G401.6 (cell line): ENCODE results near the gene CBY2.
"Not testable (repeated sequence)": the region's sequence is repeated elsewhere in the genome, so short reads cannot be mapped to it uniquely, and the experiment has no call there.

Source experiments
- FAIRE-seq: peaks from 2 replicates; lab custom pipeline; 2012; peaks lifted over from hg19 to GRCh38; lab: Jason Lieb, UNC

CBY2 gene

DNA sequence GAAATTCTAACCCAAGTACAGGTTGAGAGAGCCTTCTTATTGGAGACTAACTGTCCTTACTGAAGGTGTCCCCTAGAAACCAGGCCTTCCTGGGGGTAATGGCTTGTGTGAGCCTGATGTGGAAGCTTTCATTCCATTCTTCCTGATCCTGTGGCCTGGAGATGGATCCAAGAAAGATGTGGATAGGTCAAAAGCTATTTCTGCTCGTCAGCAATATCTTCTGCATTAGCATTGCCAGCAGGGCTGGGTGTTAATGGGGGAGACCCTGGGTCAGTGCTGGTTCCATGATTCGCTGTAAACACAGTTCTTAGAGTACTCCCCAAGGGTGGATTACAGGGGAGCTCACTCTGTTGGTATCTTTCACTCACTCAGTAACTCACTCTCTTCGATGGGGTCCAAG lies 42.9 kb downstream of the CBY2 start:
- no peak for FAIRE-seq

DNA sequence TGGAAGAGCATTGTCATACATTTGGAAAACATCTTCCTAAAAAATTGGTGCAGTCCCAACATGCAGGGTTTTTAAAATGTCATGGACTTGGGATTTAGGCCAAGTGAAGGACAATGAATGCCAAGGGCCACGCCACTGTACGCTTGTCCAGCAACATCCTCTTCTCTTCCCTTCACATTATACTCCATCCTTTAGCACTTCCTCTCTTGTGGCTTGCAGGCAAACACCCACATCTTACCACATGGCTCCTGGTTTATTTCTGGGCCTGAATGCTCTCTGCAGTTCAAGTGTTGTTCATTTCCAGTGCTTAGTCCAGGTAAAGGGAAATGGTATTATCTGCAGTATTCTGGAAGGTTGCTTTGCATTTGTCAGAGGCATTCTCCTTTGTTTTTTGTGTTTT lies 45.0 kb downstream of the CBY2 start:
- FAIRE-seq = no peak

DNA sequence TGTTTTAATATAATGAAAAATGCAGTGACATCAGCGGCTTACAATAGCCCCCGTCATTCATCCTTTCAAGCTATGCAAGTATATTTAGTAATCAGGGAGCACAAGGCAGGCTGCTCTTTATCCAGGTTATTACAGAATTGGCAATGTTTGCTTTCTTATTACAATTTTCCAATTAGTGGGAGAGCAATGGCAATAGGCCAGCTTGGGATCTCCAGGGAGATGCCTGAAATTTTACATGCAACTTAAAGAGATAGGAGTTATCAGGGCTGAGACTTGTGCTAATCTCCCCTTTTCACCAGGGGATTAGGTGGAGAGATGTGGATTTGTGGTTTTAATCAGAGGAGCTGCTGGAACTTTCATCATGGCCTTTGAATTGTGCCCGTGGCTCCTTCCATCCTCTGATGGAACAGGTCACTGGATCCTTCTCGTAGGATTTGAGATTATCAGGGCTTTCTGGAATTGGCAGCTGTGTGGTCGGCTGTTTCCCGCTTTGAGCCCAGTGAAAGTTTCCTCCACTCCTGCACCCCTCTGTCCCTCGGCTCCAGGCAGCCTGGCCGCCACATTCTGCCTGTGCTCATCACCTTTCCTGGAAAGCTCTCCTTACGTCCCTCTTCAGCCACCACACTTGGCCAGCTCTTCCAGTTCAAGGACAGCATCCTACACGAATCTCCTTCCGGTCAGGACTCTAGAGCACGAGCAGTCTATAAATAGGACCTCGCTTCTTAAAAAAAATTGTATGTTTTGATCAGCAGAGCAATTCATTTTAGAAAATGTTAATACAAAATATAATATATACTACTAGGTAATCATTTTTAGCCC lies 47.0 kb downstream of the CBY2 start:
- no peak for FAIRE-seq

DNA sequence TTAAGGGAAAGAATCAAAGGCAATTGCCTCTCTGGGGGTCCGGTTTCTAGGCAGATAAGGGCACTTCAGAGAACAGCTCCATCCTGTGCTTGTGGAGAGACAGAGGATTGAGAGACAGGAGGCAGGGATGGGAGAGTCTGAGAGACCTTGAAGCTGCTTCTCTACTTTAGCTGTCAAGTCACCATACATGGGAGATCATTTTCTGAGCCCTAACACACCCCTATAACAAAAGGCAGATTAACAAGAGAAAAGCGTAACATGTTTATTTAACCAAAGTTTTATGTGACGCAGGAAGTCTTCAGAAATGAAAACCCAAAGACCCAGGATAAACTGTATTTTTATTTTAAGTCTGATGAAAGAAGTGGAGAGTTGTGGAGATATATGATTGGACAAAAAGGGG lies 48.4 kb downstream of the CBY2 start:
- FAIRE-seq = no peak

DNA sequence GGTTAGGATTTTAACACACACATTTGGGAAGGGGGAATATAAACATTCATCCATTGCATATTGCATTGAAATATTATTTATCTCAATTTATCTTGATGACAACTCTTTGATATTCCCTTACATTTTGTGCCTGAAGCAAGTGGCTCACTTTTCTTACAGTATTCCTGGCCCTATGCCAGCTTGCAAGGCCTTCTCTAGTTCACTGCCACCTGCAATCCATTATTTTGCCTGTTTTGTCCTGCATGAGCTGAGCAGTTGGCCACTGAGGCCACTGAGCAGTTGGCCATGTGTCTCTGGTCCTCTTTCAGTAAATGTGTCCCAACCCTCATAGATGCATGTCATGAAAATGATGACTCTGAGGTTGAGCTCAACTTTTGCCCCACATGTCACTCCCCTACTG lies 49.8 kb downstream of the CBY2 start:
- no peak for FAIRE-seq

DNA sequence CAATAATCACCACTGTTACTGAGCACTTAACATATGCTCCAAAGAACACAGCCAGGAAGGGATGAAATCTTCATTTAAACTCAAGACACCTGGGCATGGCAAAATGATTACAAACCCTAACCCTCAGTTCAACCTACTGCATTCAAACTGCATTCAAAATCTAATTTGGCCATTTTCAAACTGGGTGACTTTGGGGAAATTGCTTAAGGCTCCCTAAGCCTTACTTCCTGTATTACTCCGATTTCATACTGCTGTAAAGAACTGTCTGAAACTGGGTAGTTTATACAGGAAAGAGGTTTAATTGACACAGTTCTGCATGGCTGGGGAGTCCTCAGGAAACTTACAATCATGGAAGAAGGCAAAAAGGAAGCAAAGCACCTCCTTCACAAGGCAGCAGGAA lies 50.4 kb downstream of the CBY2 start:
- FAIRE-seq = no peak

DNA sequence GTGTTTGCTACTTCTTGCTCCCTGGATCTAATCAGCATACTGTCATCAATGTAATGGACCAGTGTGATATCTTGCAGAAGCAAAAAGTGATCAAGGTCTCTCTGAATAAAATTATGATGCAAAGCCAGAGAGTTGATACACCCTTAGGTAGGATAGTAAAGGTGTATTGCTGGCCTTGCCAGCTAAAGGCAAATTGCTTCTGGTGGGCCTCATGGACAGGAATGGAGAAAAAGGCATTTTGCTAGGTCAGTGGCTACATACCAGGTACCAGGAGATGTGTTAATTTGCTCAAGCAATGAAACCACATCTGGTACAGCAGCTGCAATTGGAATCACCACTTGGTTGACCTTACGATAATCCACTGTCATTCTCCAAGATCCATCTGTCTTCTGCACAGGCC lies 54.4 kb downstream of the CBY2 start:
- not testable (repeated sequence) for FAIRE-seq

DNA sequence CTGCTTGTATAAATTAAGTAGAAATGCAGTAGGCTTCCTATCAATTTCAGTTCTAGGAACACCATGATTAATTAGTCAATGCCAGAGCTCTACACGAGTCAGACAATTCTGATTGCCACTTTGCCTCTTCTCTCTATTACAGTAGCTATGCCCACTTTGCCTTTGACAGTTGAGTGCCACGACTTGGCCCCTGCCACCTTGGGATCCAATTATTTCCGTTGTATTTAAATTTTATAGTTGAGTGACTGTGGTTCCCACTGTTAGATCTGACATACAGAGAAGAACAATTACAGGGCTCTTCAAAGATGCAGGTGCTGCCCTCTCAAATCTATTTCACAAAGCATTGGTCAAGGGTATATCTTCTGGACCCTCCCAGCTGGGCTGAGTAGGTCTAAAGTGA lies 55.5 kb downstream of the CBY2 start:
- not testable (repeated sequence) for FAIRE-seq

DNA sequence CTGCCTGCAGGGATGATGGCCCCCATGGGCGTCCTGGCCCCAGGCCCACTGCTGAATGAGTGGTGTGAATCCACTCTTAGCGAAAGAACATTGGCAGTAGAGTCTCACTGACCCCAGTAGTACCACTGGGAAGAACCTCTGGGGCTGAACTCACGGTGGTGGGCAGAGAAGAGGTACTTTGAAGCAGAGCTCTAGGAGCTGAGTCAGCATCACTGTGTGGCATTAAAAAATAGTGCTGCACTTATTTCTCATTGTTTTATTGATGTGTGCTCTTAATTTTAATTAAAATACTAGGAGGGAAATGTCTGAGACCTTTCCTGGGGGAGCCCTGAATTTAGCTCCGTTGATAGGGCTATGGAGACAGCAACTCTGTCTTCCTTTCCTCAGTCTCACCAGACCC lies 61.3 kb downstream of the CBY2 start:
- FAIRE-seq = no peak
